Natural killer cell (primary cell): Measurements from ENCODE around the gene ADRA1B. TPM values are rescaled to one million over a fixed set of nuclear protein-coding genes. Genes with fewer than 3 reads are reported as not detected.

Experiments used
- ATAC-seq, 3 donors: fragments of 150-1000 bp in 2 of 3; fragments of 200-7000 bp in 1 of 3; cut with Tn5 transposase; 1 replicate in 1 of 3; 2 replicates in 2 of 3; pipeline ENCODE4 v1.10.0; 2021; ENCODE audit warnings: mild to moderate bottlenecking in 2 of 3, moderate library complexity in 2 of 3
- DNase-seq, 2 donors: peaks; one replicate each; pipeline versions ENCODE4 v3.0.0 to v3.0.0-alpha.2; 2013 to 2021; ENCODE audit warnings: mixed read lengths in 1 of 2
- H3K27ac ChIP-seq: one replicate; pipeline ENCODE4 v1.5.1; 2013; ENCODE audit warnings: mild to moderate bottlenecking, low read length
- H3K27me3 ChIP-seq: one replicate; pipeline ENCODE4 v1.6.1; 2013; ENCODE audit warnings: low read length; ENCODE audit not compliant: control insufficient read depth, insufficient read depth
- H3K36me3 ChIP-seq: one replicate; pipeline ENCODE4 v1.6.1; 2013; ENCODE audit warnings: low read length; ENCODE audit not compliant: control insufficient read depth, insufficient read depth
- H3K4me1 ChIP-seq: one replicate; pipeline ENCODE4 v1.6.1; 2013; ENCODE audit warnings: low read length; ENCODE audit not compliant: control insufficient read depth, insufficient read depth
- H3K4me3 ChIP-seq: one replicate; pipeline ENCODE4 v1.5.1; 2013; ENCODE audit warnings: low read length
- H3K9me3 ChIP-seq: one replicate; pipeline ENCODE4 v1.6.1; 2013; ENCODE audit warnings: low read length; ENCODE audit not compliant: control insufficient read depth, insufficient read depth
- H3K27ac Mint-ChIP-seq, 2 donors: one replicate each; pipeline ENCODE4 v1.8.0; 2022; ENCODE audit warnings: mild to moderate bottlenecking in 2 of 2, mixed read lengths in 2 of 2, moderate library complexity in 1 of 2
- H3K27me3 Mint-ChIP-seq, 2 donors: one replicate each; pipeline ENCODE4 v1.8.0; 2022; ENCODE audit warnings: low read depth in 2 of 2, mixed read lengths in 2 of 2
- H3K36me3 Mint-ChIP-seq: one replicate; pipeline ENCODE4 v1.8.0; 2022; ENCODE audit warnings: mixed read lengths
- H3K4me1 Mint-ChIP-seq, 2 donors: one replicate each; pipeline ENCODE4 v1.8.0; 2022; ENCODE audit warnings: mixed read lengths in 2 of 2
- H3K4me3 Mint-ChIP-seq: one replicate; pipeline ENCODE4 v1.8.0; 2022; ENCODE audit warnings: mild to moderate bottlenecking, moderate library complexity, mixed read lengths
- H3K9me3 Mint-ChIP-seq, 2 donors: one replicate each; pipeline ENCODE4 v1.8.0; 2022; ENCODE audit warnings: mixed read lengths in 2 of 2
- WGBS: methylation state at CpG from one replicate; pipeline ENCODE4 v1.1.7; 2013; ENCODE audit warnings: missing lambda C conversion rate; ENCODE audit not compliant: insufficient coverage; 5-methylcytosine and 5-hydroxymethylcytosine counted together
- intact Hi-C: fragments of 100-400 bp; cut with micrococcal nuclease; formaldehyde crosslinking; loops from one replicate; pipeline ENCODE4 v1.14.2; 2022
- total RNA-seq, 4 donors: library from RNA; stranded (reverse); fragments of 120-200 nt in 1 of 4; gene quantifications; one replicate each; pipeline versions ENCODE4 v1.2.3 to v1.2.4, GENCODE V29; 2013 to 2022
- TF ChIP-seq, protein P1 (sequence below): fragments of 200-600 bp; IDR thresholded peaks from one replicate; pipeline ENCODE4 v1.8.0; 2022; ENCODE audit warnings: antibody characterized with exemption

Gene ADRA1B
- total RNA-seq, 3 donors from 2014 or later (not counting 1 experiment from before 2014, with no cell fraction given): not detected

DNA sequence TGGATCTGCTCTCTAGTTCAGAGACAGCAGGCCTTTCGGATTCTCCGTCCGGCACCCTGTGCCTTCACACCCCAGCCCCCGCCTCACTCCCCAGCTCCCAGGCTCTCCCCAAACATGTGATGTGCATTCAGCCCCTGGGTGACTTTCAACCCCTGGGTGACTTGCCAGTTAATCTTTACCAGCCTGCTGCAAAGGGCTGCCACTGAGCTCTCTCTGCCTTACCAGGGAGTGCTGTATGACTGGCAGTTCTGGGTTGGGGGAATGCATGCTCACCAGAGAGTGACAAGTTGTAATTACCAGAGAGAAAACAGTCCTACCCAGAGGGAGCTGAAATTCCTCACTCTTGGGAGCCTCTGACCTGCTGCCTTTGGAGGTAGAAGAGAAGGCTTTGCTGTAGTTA is 4.9 kb upstream of the ADRA1B start:
- Histone ChIP-seq H3K4me3 (no peak overlapping the region), H3K27ac (no peak overlapping the region), H3K9me3 (no peaks in the 10 kb centered on the region), H3K27me3 (peaks cover 14% of the 10 kb centered on the region), H3K36me3 (no peaks in the 10 kb centered on the region), H3K4me1 (peaks cover 4% of the 10 kb centered on the region)
- no peak overlapping the region for H3K4me3 Mint-ChIP-seq
- 93% methylated on average over 4 of the region's 4 CpGs for WGBS
- intact Hi-C loops: no loop called here
- ATAC-seq: no peak
- no peak overlapping the region for H3K27ac Mint-ChIP-seq
- DNase-seq: no peak
- no peaks in the 10 kb centered on the region for H3K36me3 Mint-ChIP-seq
- no peaks in the 10 kb centered on the region for H3K4me1 Mint-ChIP-seq
- no peaks in the 10 kb centered on the region for H3K9me3 Mint-ChIP-seq
- peaks cover 50 to 69% of the 10 kb centered on the region in 2 donors for H3K27me3 Mint-ChIP-seq
- TF ChIP-seq, protein P1, sequence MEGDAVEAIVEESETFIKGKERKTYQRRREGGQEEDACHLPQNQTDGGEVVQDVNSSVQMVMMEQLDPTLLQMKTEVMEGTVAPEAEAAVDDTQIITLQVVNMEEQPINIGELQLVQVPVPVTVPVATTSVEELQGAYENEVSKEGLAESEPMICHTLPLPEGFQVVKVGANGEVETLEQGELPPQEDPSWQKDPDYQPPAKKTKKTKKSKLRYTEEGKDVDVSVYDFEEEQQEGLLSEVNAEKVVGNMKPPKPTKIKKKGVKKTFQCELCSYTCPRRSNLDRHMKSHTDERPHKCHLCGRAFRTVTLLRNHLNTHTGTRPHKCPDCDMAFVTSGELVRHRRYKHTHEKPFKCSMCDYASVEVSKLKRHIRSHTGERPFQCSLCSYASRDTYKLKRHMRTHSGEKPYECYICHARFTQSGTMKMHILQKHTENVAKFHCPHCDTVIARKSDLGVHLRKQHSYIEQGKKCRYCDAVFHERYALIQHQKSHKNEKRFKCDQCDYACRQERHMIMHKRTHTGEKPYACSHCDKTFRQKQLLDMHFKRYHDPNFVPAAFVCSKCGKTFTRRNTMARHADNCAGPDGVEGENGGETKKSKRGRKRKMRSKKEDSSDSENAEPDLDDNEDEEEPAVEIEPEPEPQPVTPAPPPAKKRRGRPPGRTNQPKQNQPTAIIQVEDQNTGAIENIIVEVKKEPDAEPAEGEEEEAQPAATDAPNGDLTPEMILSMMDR: no peak

GRCh38 chr5:159912033-159912800 is 4.1 kb upstream of the ADRA1B start:
- no peak overlapping the region for H3K4me3 Mint-ChIP-seq
- WGBS: 78% methylated on average over 4 of the region's 4 CpGs
- H3K27me3 ChIP-seq: peaks cover 18% of the 10 kb centered on the region
- peaks cover 0 to 5% of the 10 kb centered on the region in 2 donors for H3K4me1 Mint-ChIP-seq
- no peak overlapping the region for H3K27ac ChIP-seq
- DNase-seq: no peak
- TF ChIP-seq, protein P1: no peak
- H3K27me3 Mint-ChIP-seq: peaks cover 54 to 75% of the 10 kb centered on the region in 2 donors
- H3K9me3 ChIP-seq: no peaks in the 10 kb centered on the region
- H3K9me3 Mint-ChIP-seq: no peaks in the 10 kb centered on the region
- no peak for ATAC-seq
- H3K36me3 Mint-ChIP-seq: no peaks in the 10 kb centered on the region
- H3K4me3 ChIP-seq: no peak overlapping the region
- H3K27ac Mint-ChIP-seq: no peak overlapping the region
- H3K36me3 ChIP-seq: no peaks in the 10 kb centered on the region
- peaks cover 10% of the 10 kb centered on the region for H3K4me1 ChIP-seq
- intact Hi-C loops: no loop called here

DNA sequence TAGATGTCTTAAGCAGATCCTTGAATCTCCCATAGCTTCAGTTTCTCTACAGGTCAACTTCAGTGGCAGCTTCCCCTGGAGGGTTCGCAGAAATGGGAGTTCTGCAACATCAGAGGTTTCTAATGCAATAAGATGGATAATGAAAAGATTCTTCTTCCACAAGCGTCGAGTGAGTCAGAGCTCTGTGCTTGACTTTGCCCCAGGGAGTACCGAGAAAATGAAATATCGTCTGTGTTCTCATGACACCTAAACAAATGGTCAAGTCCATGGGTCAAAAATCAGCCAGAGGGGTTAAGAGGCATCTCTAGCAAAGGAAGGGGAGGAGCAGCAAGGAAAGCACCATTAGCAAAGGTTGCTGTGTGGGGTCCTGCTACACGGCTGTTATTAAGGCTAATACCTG is 3.2 kb upstream of the ADRA1B start:
- Histone ChIP-seq H3K9me3 (no peaks in the 10 kb centered on the region), H3K4me3 (no peak overlapping the region), H3K4me1 (peaks cover 10% of the 10 kb centered on the region), H3K27me3 (peaks cover 24% of the 10 kb centered on the region), H3K36me3 (no peaks in the 10 kb centered on the region), H3K27ac (no peak overlapping the region)
- Mint-ChIP-seq H3K4me1 (peaks cover 0 to 8% of the 10 kb centered on the region in 2 donors), H3K4me3 (no peak overlapping the region), H3K27ac (no peak overlapping the region), H3K36me3 (no peaks in the 10 kb centered on the region), H3K9me3 (no peaks in the 10 kb centered on the region), H3K27me3 (peaks cover 59 to 82% of the 10 kb centered on the region in 2 donors)
- TF ChIP-seq, protein P1: no peak
- DNase-seq: no peak
- intact Hi-C loops: no loop called here
- ATAC-seq: no peak
- WGBS: 93% methylated on average over 6 of the region's 6 CpGs

DNA sequence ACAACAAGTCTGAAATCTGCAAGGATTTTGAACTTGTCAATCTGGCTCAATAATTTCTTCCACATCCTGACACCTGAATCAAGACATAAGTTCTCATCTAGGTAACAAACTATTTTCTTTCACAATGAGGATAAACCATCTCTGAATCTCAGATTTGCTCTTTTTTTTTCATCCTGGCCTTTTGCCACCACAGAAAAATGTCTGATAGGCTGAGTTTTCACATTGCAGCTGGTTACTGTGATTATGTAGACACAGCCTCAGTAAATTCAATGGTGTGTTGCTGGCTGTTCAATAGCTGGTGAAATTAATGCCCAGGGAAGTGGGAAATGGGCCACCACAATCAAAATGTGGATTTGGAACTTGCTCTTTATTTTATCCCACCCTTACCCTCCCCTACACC is 2.8 kb upstream of the ADRA1B start:
- H3K4me3 ChIP-seq: no peak overlapping the region
- Mint-ChIP-seq H3K4me3 (no peak overlapping the region), H3K9me3 (no peaks in the 10 kb centered on the region), H3K36me3 (no peaks in the 10 kb centered on the region), H3K27ac (no peak overlapping the region), H3K27me3 (peaks cover 61 to 78% of the 10 kb centered on the region in 2 donors), H3K4me1 (peaks cover 0 to 8% of the 10 kb centered on the region in 2 donors)
- TF ChIP-seq, protein P1: no peak
- no peak overlapping the region for H3K27ac ChIP-seq
- intact Hi-C loops: no loop called here
- H3K4me1 ChIP-seq: peaks cover 10% of the 10 kb centered on the region
- no peaks in the 10 kb centered on the region for H3K36me3 ChIP-seq
- ATAC-seq (no peak), DNase-seq (no peak)
- H3K27me3 ChIP-seq: peaks cover 29% of the 10 kb centered on the region
- H3K9me3 ChIP-seq: no peaks in the 10 kb centered on the region
